ENCODE measurements around the gene ADAMTS10.

DNA sequence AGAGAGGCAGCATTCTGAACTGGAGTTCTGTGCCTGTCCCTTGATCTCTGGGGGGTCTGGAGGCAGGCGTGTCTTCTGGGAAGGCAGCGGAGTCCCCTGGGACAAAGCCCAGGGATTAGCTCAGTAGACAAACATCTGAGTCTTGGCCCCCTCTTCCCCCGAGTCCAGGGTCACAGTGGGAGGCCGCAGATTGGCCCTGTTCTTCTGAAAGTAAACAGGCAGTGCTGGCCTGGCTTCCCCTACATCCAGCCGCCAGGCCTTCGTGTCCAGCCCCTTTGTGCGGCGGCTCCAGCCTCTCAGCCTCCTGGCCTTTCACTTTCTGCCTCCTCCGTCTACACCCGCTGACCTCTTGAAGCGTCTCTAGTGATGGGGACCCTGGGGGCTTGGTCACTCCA lies 20.9 kb upstream of the ADAMTS10 start:
- TF ChIP-seq MYC (IDR thresholded peaks at IDR 0.05; ENCODE audit: low read depth, low read length) = no peak
- TF ChIP-seq, protein P1, sequence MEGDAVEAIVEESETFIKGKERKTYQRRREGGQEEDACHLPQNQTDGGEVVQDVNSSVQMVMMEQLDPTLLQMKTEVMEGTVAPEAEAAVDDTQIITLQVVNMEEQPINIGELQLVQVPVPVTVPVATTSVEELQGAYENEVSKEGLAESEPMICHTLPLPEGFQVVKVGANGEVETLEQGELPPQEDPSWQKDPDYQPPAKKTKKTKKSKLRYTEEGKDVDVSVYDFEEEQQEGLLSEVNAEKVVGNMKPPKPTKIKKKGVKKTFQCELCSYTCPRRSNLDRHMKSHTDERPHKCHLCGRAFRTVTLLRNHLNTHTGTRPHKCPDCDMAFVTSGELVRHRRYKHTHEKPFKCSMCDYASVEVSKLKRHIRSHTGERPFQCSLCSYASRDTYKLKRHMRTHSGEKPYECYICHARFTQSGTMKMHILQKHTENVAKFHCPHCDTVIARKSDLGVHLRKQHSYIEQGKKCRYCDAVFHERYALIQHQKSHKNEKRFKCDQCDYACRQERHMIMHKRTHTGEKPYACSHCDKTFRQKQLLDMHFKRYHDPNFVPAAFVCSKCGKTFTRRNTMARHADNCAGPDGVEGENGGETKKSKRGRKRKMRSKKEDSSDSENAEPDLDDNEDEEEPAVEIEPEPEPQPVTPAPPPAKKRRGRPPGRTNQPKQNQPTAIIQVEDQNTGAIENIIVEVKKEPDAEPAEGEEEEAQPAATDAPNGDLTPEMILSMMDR (IDR thresholded peaks at IDR 0.05; ENCODE audit: extremely low read depth in 1 of 2, insufficient read depth in 1 of 2, low read depth in 1 of 2, low read length in 2 of 2) = no peak
- TF ChIP-seq POLR2A (IDR thresholded peaks at IDR 0.05; ENCODE audit: low read depth, low read length) = no peak
- TF ChIP-seq POLR2AphosphoS5 (IDR thresholded peaks at IDR 0.05; ENCODE audit: insufficient read depth, low read depth, low read length) = no peak
- no peak for TF ChIP-seq JUN (IDR thresholded peaks at IDR 0.05; ENCODE audit: borderline replicate concordance, insufficient read depth, insufficient read length, low read depth)
- TF ChIP-seq EZH2 (IDR thresholded peaks at IDR 0.05; ENCODE audit: borderline replicate concordance, low read depth, low read length, severe bottlenecking) = no peak
- no peak for TF ChIP-seq GATA2 (IDR thresholded peaks at IDR 0.05; ENCODE audit: insufficient read depth, insufficient read length, low read depth, low read length)

Measured in endothelial cell of umbilical vein (primary cell).